GM12878 (cell line): ENCODE data around the gene PRKN. TPM values are rescaled to one million over a fixed set of nuclear protein-coding genes. Genes with fewer than 3 reads are reported as not detected.

ENCODE experiments used
- ATAC-seq: fragments of 200-7000 bp; cut with Tn5 transposase; 3 replicates; pipeline ENCODE4 v1.9.1; 2020; ENCODE audit warnings: mild to moderate bottlenecking, moderate library complexity
- BruUV-seq: library from RNA; stranded (reverse); fragments of 400-500 nt; replicated peaks from 2 replicates; lab custom pipeline; 2021; lab: Mats Ljungman, UMichigan
- CTCF ChIA-PET: fragments of 300-600 bp; sonication (Branson Sonifier 250); formaldehyde crosslinking; extraction: SDS; loops from one replicate; lab custom pipeline; 2021; ENCODE audit warnings: inconsistent platforms; lab: Yijun Ruan, JAX
- POLR2A ChIA-PET: fragments of 350-600 bp; formaldehyde crosslinking; extraction: SDS; loops from one replicate; lab custom pipeline; 2021; ENCODE audit warnings: inconsistent platforms; lab: Charles Lee
- RAD21 ChIA-PET: fragments of 300-600 bp; sonication (Branson Sonifier 250); formaldehyde crosslinking; loops from one replicate; lab custom pipeline; 2023; ENCODE audit warnings: antibody characterized with exemption; ENCODE audit not compliant: unreplicated experiment; lab: Charles Lee
- SMC1A ChIA-PET: fragments of 300-600 bp; sonication (Branson Sonifier 250); formaldehyde crosslinking; loops from one replicate; lab custom pipeline; 2023; ENCODE audit not compliant: unreplicated experiment, uncharacterized antibody; lab: Charles Lee
- DNase-seq: peaks from one replicate; pipeline ENCODE4 v3.0.0-alpha.2; 2011; ENCODE audit warnings: low read depth, low spot score
- FAIRE-seq: peaks from 3 replicates; lab custom pipeline; 2011; peaks lifted over from hg19 to GRCh38; lab: Jason Lieb, UNC
- H2AFZ ChIP-seq: 2 replicates; pipeline ENCODE4 v1.6.0; 2011; ENCODE audit warnings: low read depth, low read length, control low read depth; ENCODE audit not compliant: control insufficient read depth
- H3K27ac ChIP-seq: 2 replicates; pipeline ENCODE4 v1.5.1; 2011; ENCODE audit warnings: control low read depth; ENCODE audit not compliant: control insufficient read depth, insufficient read depth
- H3K27me3 ChIP-seq, 2 experiments: replicated peaks in 1 of 2; 2 replicates each; pipeline versions ENCODE4 v1.6.0 to v1.6.1; 2011; ENCODE audit warnings: low read length in 1 of 2; ENCODE audit not compliant: control insufficient read depth in 2 of 2, insufficient read depth in 2 of 2
- H3K36me3 ChIP-seq, 2 experiments: 2 replicates each; pipeline ENCODE4 v1.5.1; 2011; ENCODE audit warnings: low read length in 1 of 2; ENCODE audit not compliant: control insufficient read depth in 2 of 2, insufficient read depth in 2 of 2
- H3K4me1 ChIP-seq: 2 replicates; pipeline ENCODE4 v1.6.1; 2011; ENCODE audit warnings: mild to moderate bottlenecking, low read length, moderate library complexity, mixed read lengths; ENCODE audit not compliant: control insufficient read depth, insufficient read depth
- H3K4me2 ChIP-seq: 2 replicates; pipeline ENCODE4 v1.6.0; 2011; ENCODE audit warnings: control low read depth; ENCODE audit not compliant: control insufficient read depth, insufficient read depth
- H3K4me3 ChIP-seq: fragments of 200-600 bp; sonication (generic); 2 replicates; pipeline ENCODE4 v1.5.1; 2016
- H3K79me2 ChIP-seq: 2 replicates; pipeline ENCODE4 v1.6.0; 2011; ENCODE audit warnings: low read length; ENCODE audit not compliant: control insufficient read depth, insufficient read depth
- H3K9ac ChIP-seq: 2 replicates; pipeline ENCODE4 v1.8.0; 2011; ENCODE audit warnings: low read length, control low read depth, mixed read lengths; ENCODE audit not compliant: control insufficient read depth, insufficient read depth
- H3K9me3 ChIP-seq: replicated peaks from 3 replicates; pipeline ENCODE4 v1.5.1; 2011; ENCODE audit warnings: mild to moderate bottlenecking, low read length; ENCODE audit not compliant: control insufficient read depth, insufficient read depth
- H4K20me1 ChIP-seq: 2 replicates; pipeline ENCODE4 v1.6.0; 2011; ENCODE audit not compliant: control insufficient read depth, insufficient read depth
- CHD1 ChIP-seq: IDR thresholded peaks from 2 replicates; pipeline ENCODE4 v1.6.1; 2012; ENCODE audit warnings: low read depth, low read length, improper control_type of control experiment
- EGR1 ChIP-seq, 2 experiments: IDR thresholded peaks; 1 replicate in 1 of 2; 2 replicates in 1 of 2; pipeline ENCODE4 v1.6.1; 2011 to 2012; ENCODE audit warnings: low read depth in 2 of 2, low read length in 2 of 2, borderline replicate concordance in 1 of 2, mild to moderate bottlenecking in 1 of 2, moderate library complexity in 1 of 2
- FOXK2 ChIP-seq: fragments of 450-650 bp; IDR thresholded peaks from 2 replicates; pipeline ENCODE4 v1.6.1; 2017; ENCODE audit warnings: mild to moderate bottlenecking, moderate library complexity
- HDAC2 ChIP-seq: fragments of 200-600 bp; sonication (generic); IDR thresholded peaks from 2 replicates; pipeline ENCODE4 v1.6.1; 2017
- HSF1 ChIP-seq: fragments of 150-350 bp; IDR thresholded peaks from 2 replicates; pipeline ENCODE4 v1.6.1; 2014; ENCODE audit warnings: mild to moderate bottlenecking, low read depth, low read length
- IKZF1 ChIP-seq: fragments of 450-650 bp; conservative IDR thresholded peaks from 2 replicates; pipeline ENCODE4 v1.6.1; 2017; ENCODE audit warnings: antibody characterized with exemption, mild to moderate bottlenecking
- KAT2A ChIP-seq: conservative IDR thresholded peaks from 2 replicates; pipeline ENCODE4 v1.6.1; 2011; ENCODE audit warnings: low read depth, low read length; ENCODE audit not compliant: control insufficient read depth
- NBN ChIP-seq: fragments of 450-650 bp; IDR thresholded peaks from 2 replicates; pipeline ENCODE4 v1.6.1; 2016
- NR2F1 ChIP-seq: fragments of 450-650 bp; conservative IDR thresholded peaks from 2 replicates; pipeline ENCODE4 v1.6.1; 2017; ENCODE audit warnings: mild to moderate bottlenecking
- PAX8 ChIP-seq: fragments of 450-650 bp; IDR thresholded peaks from 2 replicates; pipeline ENCODE4 v1.6.1; 2017; ENCODE audit warnings: mild to moderate bottlenecking, moderate library complexity
- REST ChIP-seq: IDR thresholded peaks from 2 replicates; pipeline ENCODE4 v1.6.1; 2012; ENCODE audit warnings: mild to moderate bottlenecking, low read depth, low read length
- SIN3A ChIP-seq: IDR thresholded peaks from 2 replicates; pipeline ENCODE4 v1.6.1; 2012; ENCODE audit warnings: low read depth, low read length, improper control_type of control experiment
- SIX5 ChIP-seq: IDR thresholded peaks from 2 replicates; pipeline ENCODE4 v1.6.1; 2011; ENCODE audit warnings: mild to moderate bottlenecking, low read depth, low read length, moderate library complexity; ENCODE audit not compliant: severe bottlenecking
- SP1 ChIP-seq: IDR thresholded peaks from one replicate; pipeline ENCODE4 v1.6.1; 2011; ENCODE audit warnings: low read depth, low read length
- SREBF2 ChIP-seq: IDR thresholded peaks from 2 replicates; pipeline ENCODE4 v1.6.1; 2012; ENCODE audit warnings: mild to moderate bottlenecking, low read length
- TAF1 ChIP-seq: IDR thresholded peaks from 2 replicates; pipeline ENCODE4 v1.6.1; 2011; ENCODE audit warnings: mild to moderate bottlenecking, low read depth, low read length, borderline replicate concordance
- YY1 ChIP-seq: IDR thresholded peaks from 2 replicates; pipeline ENCODE4 v1.6.1; 2011; ENCODE audit warnings: low read depth, mild to moderate bottlenecking, low read length
- ZSCAN29 ChIP-seq: fragments of 450-650 bp; IDR thresholded peaks from 2 replicates; pipeline ENCODE4 v1.6.1; 2017; ENCODE audit warnings: mild to moderate bottlenecking, moderate library complexity
- WGBS: methylation state at CpG from one replicate; pipeline ENCODE4 v1.1.6; 2016; ENCODE audit warnings: low lambda C conversion rate; ENCODE audit not compliant: insufficient replicate concordance, insufficient coverage; ENCODE audit errors: missing lambda C conversion rate; 5-methylcytosine and 5-hydroxymethylcytosine counted together
- in situ Hi-C: fragments of 300-500 bp; cut with MboI; formaldehyde crosslinking; loops from 9 replicates; pipeline ENCODE4 v1.14.3; 2018; ENCODE audit warnings: mixed read lengths
- intact Hi-C: fragments of 100-400 bp; cut with micrococcal nuclease; formaldehyde crosslinking; loops from one replicate; pipeline ENCODE4 v1.14.2; 2022; ENCODE audit not compliant: unreplicated experiment
- polyA plus RNA-seq, 11 experiments: library from polyadenylated mRNA; depleted of rRNA in 4 of 11; unstranded in 6 of 11; stranded (reverse) in 5 of 11; fragments of >200 nt; fragmentation: Nextera tagmentation in 4 of 11; fragmentation: Illumina TruSeq in 1 of 11; extraction: Ambion mirVana in 4 of 11; extraction: Trizol in 1 of 11; gene quantifications; 1 replicate in 1 of 11; 2 replicates in 10 of 11; pipeline versions ENCODE4 v1.2.1 to v1.2.3, GENCODE V29; 2011 to 2016; ENCODE audit warnings: inconsistent platforms in 2 of 11, missing spikeins in 2 of 11, low read depth in 1 of 11
- total RNA-seq, 4 experiments: library from RNA; depleted of rRNA in 3 of 4; stranded (reverse); fragments of >200 nt in 3 of 4; fragmentation: Illumina TruSeq in 1 of 4; extraction: Trizol in 1 of 4; gene quantifications; 2 replicates each; pipeline versions ENCODE4 v1.2.1 to v1.2.3, GENCODE V29; 2013 to 2021
- TF ChIP-seq, protein P1 (sequence below): fragments of 450-650 bp; IDR thresholded peaks from 2 replicates; pipeline ENCODE4 v1.6.1; 2017; ENCODE audit warnings: mild to moderate bottlenecking, moderate library complexity

PRKN gene
- total and polyA plus RNA-seq, 10 of the 15 experiments (the other 5 are each of a cell fraction or from before 2014, with no cell fraction given), result 0.06 to 0.09 TPM; not detected in 8

- POLR2A ChIA-PET, result no interaction called here
- CTCF ChIA-PET, result no interaction called here
- FAIRE-seq, result no peak
Measured at GRCh38 chr6:162710419-162710818, 17.1 kb downstream of the PRKN start.

More at GRCh38 chr6:162710419-162710818, 17.1 kb downstream of the PRKN start:
- Histone ChIP-seq H4K20me1 (no peaks in the 10 kb centered on the region), H3K9ac (no peak overlapping the region), H2AFZ (no peak overlapping the region), H3K79me2 (no peaks in the 10 kb centered on the region), H3K4me3 (no peak overlapping the region), H3K27me3 (no peaks in the 10 kb centered on the region), H3K9me3 (no peaks in the 10 kb centered on the region)
- in situ Hi-C loops, result no loop called here
- DNase-seq (no peak), ATAC-seq (no peak)
- ChIA-PET SMC1A (interaction anchor here (0.8 kb wide), 1 partner anchor 8 kb away, joined by 3 read pairs; no protein-coding TSS in a partner anchor), RAD21 (no interaction called here)
- no TSS peak for BruUV-seq
- TF ChIP-seq IKZF1, result no peak
- no peak for TF ChIP-seq HDAC2
- TF ChIP-seq EGR1 (IDR thresholded peaks at IDR 0.05; ENCODE audit: borderline replicate concordance in 1 of 2, low read depth in 2 of 2, low read length in 2 of 2), result no peak
- TF ChIP-seq, protein P1, sequence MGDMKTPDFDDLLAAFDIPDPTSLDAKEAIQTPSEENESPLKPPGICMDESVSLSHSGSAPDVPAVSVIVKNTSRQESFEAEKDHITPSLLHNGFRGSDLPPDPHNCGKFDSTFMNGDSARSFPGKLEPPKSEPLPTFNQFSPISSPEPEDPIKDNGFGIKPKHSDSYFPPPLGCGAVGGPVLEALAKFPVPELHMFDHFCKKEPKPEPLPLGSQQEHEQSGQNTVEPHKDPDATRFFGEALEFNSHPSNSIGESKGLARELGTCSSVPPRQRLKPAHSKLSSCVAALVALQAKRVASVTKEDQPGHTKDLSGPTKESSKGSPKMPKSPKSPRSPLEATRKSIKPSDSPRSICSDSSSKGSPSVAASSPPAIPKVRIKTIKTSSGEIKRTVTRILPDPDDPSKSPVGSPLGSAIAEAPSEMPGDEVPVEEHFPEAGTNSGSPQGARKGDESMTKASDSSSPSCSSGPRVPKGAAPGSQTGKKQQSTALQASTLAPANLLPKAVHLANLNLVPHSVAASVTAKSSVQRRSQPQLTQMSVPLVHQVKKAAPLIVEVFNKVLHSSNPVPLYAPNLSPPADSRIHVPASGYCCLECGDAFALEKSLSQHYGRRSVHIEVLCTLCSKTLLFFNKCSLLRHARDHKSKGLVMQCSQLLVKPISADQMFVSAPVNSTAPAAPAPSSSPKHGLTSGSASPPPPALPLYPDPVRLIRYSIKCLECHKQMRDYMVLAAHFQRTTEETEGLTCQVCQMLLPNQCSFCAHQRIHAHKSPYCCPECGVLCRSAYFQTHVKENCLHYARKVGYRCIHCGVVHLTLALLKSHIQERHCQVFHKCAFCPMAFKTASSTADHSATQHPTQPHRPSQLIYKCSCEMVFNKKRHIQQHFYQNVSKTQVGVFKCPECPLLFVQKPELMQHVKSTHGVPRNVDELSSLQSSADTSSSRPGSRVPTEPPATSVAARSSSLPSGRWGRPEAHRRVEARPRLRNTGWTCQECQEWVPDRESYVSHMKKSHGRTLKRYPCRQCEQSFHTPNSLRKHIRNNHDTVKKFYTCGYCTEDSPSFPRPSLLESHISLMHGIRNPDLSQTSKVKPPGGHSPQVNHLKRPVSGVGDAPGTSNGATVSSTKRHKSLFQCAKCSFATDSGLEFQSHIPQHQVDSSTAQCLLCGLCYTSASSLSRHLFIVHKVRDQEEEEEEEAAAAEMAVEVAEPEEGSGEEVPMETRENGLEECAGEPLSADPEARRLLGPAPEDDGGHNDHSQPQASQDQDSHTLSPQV, result no peak
- no peak for TF ChIP-seq TAF1
- no peak for TF ChIP-seq SIX5
- no peak for TF ChIP-seq KAT2A
- no peak for TF ChIP-seq REST
- TF ChIP-seq SIN3A, result no peak
- no peak for TF ChIP-seq NR2F1
- TF ChIP-seq ZSCAN29, result no peak
- TF ChIP-seq CHD1, result no peak
- TF ChIP-seq NBN, result no peak
- TF ChIP-seq HSF1, result no peak
- no peak for TF ChIP-seq SREBF2
- no peak for TF ChIP-seq PAX8
- TF ChIP-seq SP1, result no peak
- TF ChIP-seq FOXK2, result no peak
- no peak for TF ChIP-seq YY1
- TF ChIP-seq, all 136 proteins: peak for 0
- Histone ChIP-seq H3K27ac (no peak overlapping the region), H3K36me3 (no peaks in the 10 kb centered on the region), H3K4me1 (no peaks in the 10 kb centered on the region), H3K4me2 (no peak overlapping the region)
- intact Hi-C loops, result no loop called here
- WGBS, result 22% methylated on average over 1 of the region's 1 CpG
